CD4-positive, alpha-beta memory T cell (primary cell): ENCODE measurements around the gene EXD3. TPM values are rescaled to one million over a fixed set of nuclear protein-coding genes. Genes with fewer than 3 reads are reported as not detected.
A peak's percentile ranks its signal among the peaks of the same experiment; 100 is the strongest.

Experiments
- CTCF ChIA-PET: fragments of 350-600 bp; sonication (Branson Sonifier 250); formaldehyde crosslinking; loops from one replicate; lab custom pipeline; 2021; ENCODE audit warnings: inconsistent platforms; ENCODE audit not compliant: partially characterized antibody; lab: Charles Lee
- POLR2A ChIA-PET: fragments of 350-600 bp; sonication (Branson Sonifier 250); formaldehyde crosslinking; loops from one replicate; lab custom pipeline; 2021; ENCODE audit not compliant: partially characterized antibody; lab: Charles Lee
- DNase-seq, 5 donors: peaks; one replicate each; pipeline versions ENCODE4 v3.0.0 to v3.0.0-alpha.2; 2020 to 2022; ENCODE audit warnings: mixed read lengths in 1 of 5
- H3K27ac ChIP-seq: one replicate; pipeline ENCODE4 v1.7.0; 2013; ENCODE audit warnings: low read depth, low read length
- H3K27me3 ChIP-seq: 2 replicates; pipeline ENCODE4 v1.7.0; 2013; ENCODE audit warnings: mild to moderate bottlenecking, low read length, moderate library complexity; ENCODE audit not compliant: insufficient read depth
- H3K36me3 ChIP-seq: 2 replicates; pipeline ENCODE4 v1.7.0; 2013; ENCODE audit warnings: mild to moderate bottlenecking, low read length, moderate library complexity; ENCODE audit not compliant: insufficient read depth
- H3K4me1 ChIP-seq: 2 replicates; pipeline ENCODE4 v1.7.0; 2013; ENCODE audit warnings: mild to moderate bottlenecking, low read length, moderate library complexity; ENCODE audit not compliant: insufficient read depth
- H3K4me3 ChIP-seq, 2 donors: one replicate each; pipeline ENCODE4 v1.7.0; 2013; ENCODE audit warnings: low read length in 2 of 2, mild to moderate bottlenecking in 1 of 2
- H3K9me3 ChIP-seq, 2 donors: one replicate each; pipeline ENCODE4 v1.7.0; 2013; ENCODE audit warnings: low read length in 2 of 2, control low read depth in 1 of 2; ENCODE audit not compliant: control insufficient read depth in 1 of 2
- H3K27ac Mint-ChIP-seq, 7 donors: one replicate each; pipeline ENCODE4 v1.8.0; 2020 to 2021; ENCODE audit warnings: mixed read lengths in 7 of 7, mild to moderate bottlenecking in 6 of 7, inconsistent platforms in 3 of 7, moderate library complexity in 3 of 7
- H3K27me3 Mint-ChIP-seq, 2 donors: one replicate each; pipeline ENCODE4 v1.8.0; 2020 to 2021; ENCODE audit warnings: mixed read lengths in 2 of 2
- H3K36me3 Mint-ChIP-seq, 2 donors: one replicate each; pipeline ENCODE4 v1.8.0; 2020 to 2021; ENCODE audit warnings: mixed read lengths in 2 of 2, inconsistent platforms in 1 of 2, mild to moderate bottlenecking in 1 of 2
- H3K4me1 Mint-ChIP-seq, 4 donors: one replicate each; pipeline ENCODE4 v1.8.0; 2020 to 2021; ENCODE audit warnings: mixed read lengths in 4 of 4, mild to moderate bottlenecking in 1 of 4
- H3K4me3 Mint-ChIP-seq, 8 donors: one replicate each; pipeline ENCODE4 v1.8.0; 2020 to 2021; ENCODE audit warnings: mixed read lengths in 8 of 8, mild to moderate bottlenecking in 7 of 8, moderate library complexity in 6 of 8, inconsistent platforms in 3 of 8
- H3K9me3 Mint-ChIP-seq, 8 donors: one replicate each; pipeline ENCODE4 v1.8.0; 2020 to 2021; ENCODE audit warnings: mixed read lengths in 8 of 8, mild to moderate bottlenecking in 5 of 8, inconsistent platforms in 3 of 8, moderate library complexity in 1 of 8
- intact Hi-C: fragments of 100-400 bp; cut with micrococcal nuclease; formaldehyde crosslinking; loops from one replicate; pipeline ENCODE4 v1.15.1; 2023
- polyA plus RNA-seq, 2 donors: library from polyadenylated mRNA; unstranded; fragments of 300-500 nt; fragmentation: Illumina TruSeq; gene quantifications; one replicate each; pipeline ENCODE4 v1.2.3, GENCODE V29; 2021
- total RNA-seq, 2 experiments: library from RNA; stranded (reverse); gene quantifications; one replicate each; pipeline ENCODE4 v1.2.3, GENCODE V29; 2021

EXD3 gene
- total and polyA plus RNA-seq, 4 experiments from 2014 or later: 2.5 to 21.9 (median 14.2) TPM

DNA sequence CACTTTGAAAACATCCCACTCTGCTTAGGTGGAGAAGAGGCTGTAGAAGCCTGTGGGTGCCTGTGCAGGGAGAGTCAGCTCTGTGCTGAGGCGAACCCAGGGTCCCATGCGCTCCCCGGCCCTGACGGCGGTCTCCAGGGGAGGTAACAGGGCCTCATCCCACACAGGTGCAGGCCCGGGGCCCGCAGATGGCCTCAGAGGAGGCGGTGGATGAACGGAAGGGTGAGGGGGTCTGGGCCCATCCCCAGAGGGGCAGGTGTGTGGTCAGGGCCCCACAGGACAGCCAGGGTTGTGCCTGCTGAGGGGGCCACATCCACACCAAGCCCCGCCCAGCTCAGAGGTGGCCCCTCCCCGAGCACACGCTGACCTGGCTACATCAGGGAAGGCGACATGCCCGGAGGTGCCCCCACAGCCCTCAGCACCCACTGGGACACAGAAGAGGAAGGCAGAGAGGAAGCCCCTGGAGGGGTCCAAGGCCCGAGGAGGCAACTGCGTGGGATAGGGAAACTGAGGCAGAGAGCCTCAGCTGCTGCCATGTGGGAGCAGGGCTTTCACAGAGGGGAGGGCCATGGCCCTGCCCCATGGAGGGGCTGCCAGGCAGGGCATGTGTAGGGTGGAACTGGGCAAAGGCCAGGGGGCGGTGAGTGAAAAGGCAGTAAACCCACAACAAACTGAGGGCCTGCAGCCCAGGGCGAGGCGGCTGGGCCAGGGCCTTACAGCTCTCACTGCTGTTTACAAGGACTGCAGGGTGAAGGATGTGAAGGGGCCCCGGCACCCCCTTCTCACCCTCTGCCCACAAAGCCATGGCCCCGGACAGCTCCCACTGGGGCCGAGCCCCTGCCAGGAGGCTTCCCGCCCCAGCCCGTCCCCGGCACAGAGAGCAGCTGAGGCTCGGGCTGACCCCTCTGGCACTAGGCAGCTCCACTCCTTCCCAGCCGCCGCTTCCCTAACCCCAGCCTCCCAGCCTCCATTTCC lies 29.5 kb downstream of the EXD3 start:
- intact Hi-C loops: no loop called here
- Histone ChIP-seq H3K27me3 (no peaks in the 10 kb centered on the region), H3K4me1 (no peaks in the 10 kb centered on the region), H3K36me3 (no peaks in the 10 kb centered on the region), H3K9me3 (no peaks in the 10 kb centered on the region), H3K27ac (no peak overlapping the region), H3K4me3 (no peak overlapping the region)
- POLR2A ChIA-PET: no interaction called here
- H3K4me3 Mint-ChIP-seq: no peak overlapping the region
- no peak for DNase-seq
- H3K27me3 Mint-ChIP-seq: no peaks in the 10 kb centered on the region
- no peak overlapping the region for H3K27ac Mint-ChIP-seq
- H3K4me1 Mint-ChIP-seq: peaks cover 0 to 8% (median 3%) of the 10 kb centered on the region in 4 donors
- H3K9me3 Mint-ChIP-seq: no peaks in the 10 kb centered on the region
- CTCF ChIA-PET: no interaction called here
- H3K36me3 Mint-ChIP-seq: peaks cover 3 to 4% of the 10 kb centered on the region in 2 donors

- H3K36me3 Mint-ChIP-seq: peaks cover 3 to 4% of the 10 kb centered on the region in 2 donors
- H3K27me3 Mint-ChIP-seq: no peaks in the 10 kb centered on the region
- intact Hi-C loops: no loop called here
Measured at GRCh38 chr9:137392232-137393007, 30.5 kb downstream of the EXD3 start.

GRCh38 chr9:137391411-137391754 lies 31.6 kb downstream of the EXD3 start:
- Histone ChIP-seq H3K4me1 (peaks cover 15% of the 10 kb centered on the region), H3K27ac (no peak overlapping the region), H3K27me3 (no peaks in the 10 kb centered on the region), H3K36me3 (no peaks in the 10 kb centered on the region), H3K9me3 (no peaks in the 10 kb centered on the region), H3K4me3 (no peak overlapping the region)
- intact Hi-C loops: no loop called here
- ChIA-PET CTCF (no interaction called here), POLR2A (no interaction called here)
- no peak overlapping the region for H3K27ac Mint-ChIP-seq
- no peak overlapping the region for H3K4me3 Mint-ChIP-seq
- H3K27me3 Mint-ChIP-seq: no peaks in the 10 kb centered on the region
- no peak for DNase-seq
- H3K4me1 Mint-ChIP-seq: peaks cover 0 to 4% (median 2%) of the 10 kb centered on the region in 4 donors
- H3K36me3 Mint-ChIP-seq: peaks cover 3 to 4% of the 10 kb centered on the region in 2 donors
- no peaks in the 10 kb centered on the region for H3K9me3 Mint-ChIP-seq

More at GRCh38 chr9:137392232-137393007, 30.5 kb downstream of the EXD3 start:
- Mint-ChIP-seq H3K4me3 (no peak overlapping the region), H3K27ac (peak overlapping the region in 1 of 7 donors; percentile 31), H3K4me1 (peaks cover 0 to 4% (median 1%) of the 10 kb centered on the region in 4 donors), H3K9me3 (no peaks in the 10 kb centered on the region)
- no peak overlapping the region for H3K4me3 ChIP-seq
- peaks cover 10% of the 10 kb centered on the region for H3K4me1 ChIP-seq
- H3K27me3 ChIP-seq: no peaks in the 10 kb centered on the region
- H3K9me3 ChIP-seq: no peaks in the 10 kb centered on the region
- H3K36me3 ChIP-seq: no peaks in the 10 kb centered on the region
- ChIA-PET CTCF (no interaction called here), POLR2A (no interaction called here)
- H3K27ac ChIP-seq: no peak overlapping the region
- DNase-seq: no peak

GRCh38 chr9:137390553-137391410 lies 32.2 kb downstream of the EXD3 start:
- POLR2A ChIA-PET: no interaction called here
- Mint-ChIP-seq H3K27ac (peak overlapping the region in 2 of 7 donors; percentile 75), H3K9me3 (no peaks in the 10 kb centered on the region), H3K4me1 (peaks cover 0 to 6% (median 2%) of the 10 kb centered on the region in 4 donors), H3K36me3 (peaks cover 3 to 4% of the 10 kb centered on the region in 2 donors), H3K27me3 (no peaks in the 10 kb centered on the region), H3K4me3 (no peak overlapping the region)
- Histone ChIP-seq H3K9me3 (no peaks in the 10 kb centered on the region), H3K27ac (no peak overlapping the region), H3K36me3 (no peaks in the 10 kb centered on the region), H3K27me3 (no peaks in the 10 kb centered on the region), H3K4me3 (no peak overlapping the region), H3K4me1 (peaks cover 15% of the 10 kb centered on the region)
- CTCF ChIA-PET: no interaction called here
- intact Hi-C loops: no loop called here
- DNase-seq: no peak

DNA sequence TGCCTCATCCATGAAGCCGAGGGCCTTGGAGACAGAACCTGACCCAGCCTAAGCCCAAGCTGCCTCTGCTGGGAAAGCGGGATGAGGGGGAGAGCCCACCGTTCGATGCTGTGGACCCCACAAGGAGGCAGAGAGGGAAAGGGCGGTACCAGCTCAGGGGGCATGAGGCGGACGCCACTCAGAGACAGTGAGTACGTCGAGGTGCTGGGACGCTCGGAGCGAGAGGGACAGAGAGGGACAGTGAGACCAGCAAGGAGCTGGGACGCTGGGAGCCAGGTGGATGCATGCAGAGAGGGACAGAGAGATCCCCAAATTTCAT lies 33.6 kb downstream of the EXD3 start:
- Histone ChIP-seq H3K27ac (no peak overlapping the region), H3K9me3 (no peaks in the 10 kb centered on the region), H3K27me3 (no peaks in the 10 kb centered on the region), H3K36me3 (no peaks in the 10 kb centered on the region), H3K4me3 (no peak overlapping the region), H3K4me1 (peaks cover 15% of the 10 kb centered on the region)
- ChIA-PET POLR2A (no interaction called here), CTCF (no interaction called here)
- H3K4me3 Mint-ChIP-seq: no peak overlapping the region
- peaks cover 0 to 8% (median 4%) of the 10 kb centered on the region in 4 donors for H3K4me1 Mint-ChIP-seq
- no peaks in the 10 kb centered on the region for H3K9me3 Mint-ChIP-seq
- no peak for DNase-seq
- intact Hi-C loops: no loop called here
- H3K36me3 Mint-ChIP-seq: peaks cover 3 to 4% of the 10 kb centered on the region in 2 donors
- H3K27ac Mint-ChIP-seq: peak overlapping the region in 1 of 7 donors; percentile 60
- no peaks in the 10 kb centered on the region for H3K27me3 Mint-ChIP-seq

GRCh38 chr9:137388589-137389427 lies 34.2 kb downstream of the EXD3 start:
- no peak overlapping the region for H3K4me3 Mint-ChIP-seq
- POLR2A ChIA-PET: no interaction called here

More at GRCh38 chr9:137388589-137389427, 34.2 kb downstream of the EXD3 start:
- no peaks in the 10 kb centered on the region for H3K9me3 ChIP-seq
- no peak for DNase-seq
- H3K27ac ChIP-seq: no peak overlapping the region
- peaks cover 15% of the 10 kb centered on the region for H3K4me1 ChIP-seq
- no peak overlapping the region for H3K4me3 ChIP-seq
- Mint-ChIP-seq H3K36me3 (peaks cover 3 to 4% of the 10 kb centered on the region in 2 donors), H3K9me3 (no peaks in the 10 kb centered on the region), H3K4me1 (peaks cover 0 to 9% (median 4%) of the 10 kb centered on the region in 4 donors), H3K27me3 (no peaks in the 10 kb centered on the region), H3K27ac (peak overlapping the region in 1 of 7 donors; percentile 43)
- intact Hi-C loops: no loop called here
- no peaks in the 10 kb centered on the region for H3K36me3 ChIP-seq
- H3K27me3 ChIP-seq: no peaks in the 10 kb centered on the region
- CTCF ChIA-PET: no interaction called here
